ACHN (cell line): ENCODE data around the gene SLC12A7.
A peak's percentile ranks its signal among the peaks of the same experiment; 100 is the strongest.
"Not testable (repeated sequence)": the region's sequence is repeated elsewhere in the genome, so short reads cannot be mapped to it uniquely, and the experiment has no call there.

Experiments
- DNase-seq: peaks from one replicate; pipeline ENCODE4 v3.0.0-alpha.2; 2015
- in situ Hi-C: cut with HindIII; loops from 2 replicates; pipeline ENCODE4 v1.10.0; 2017; ENCODE audit warnings: low sequenced_read_pairs, low pct_ligation_motif_present, low pct_unique_long_range_greater_than_20kb

The SLC12A7 gene

DNA sequence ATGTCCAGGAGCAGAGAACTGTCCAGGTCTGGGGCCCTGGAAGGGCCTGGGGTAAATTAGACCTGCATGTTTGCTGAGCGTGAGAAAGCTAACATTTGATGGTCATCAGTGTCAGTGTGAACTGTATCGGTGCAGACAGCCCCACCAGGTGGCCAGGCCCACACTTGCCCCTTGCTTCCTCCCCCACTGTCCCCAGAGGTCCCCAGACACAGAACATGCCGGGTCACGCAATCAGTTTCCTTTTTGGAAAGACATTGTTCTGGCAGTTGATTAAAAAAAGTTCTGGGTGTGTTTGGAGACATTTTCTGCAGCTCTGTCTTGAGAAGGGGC, 101.7 kb downstream of the SLC12A7 start:
- DNase-seq, result no peak
- in situ Hi-C loops, result no loop called here

DNA sequence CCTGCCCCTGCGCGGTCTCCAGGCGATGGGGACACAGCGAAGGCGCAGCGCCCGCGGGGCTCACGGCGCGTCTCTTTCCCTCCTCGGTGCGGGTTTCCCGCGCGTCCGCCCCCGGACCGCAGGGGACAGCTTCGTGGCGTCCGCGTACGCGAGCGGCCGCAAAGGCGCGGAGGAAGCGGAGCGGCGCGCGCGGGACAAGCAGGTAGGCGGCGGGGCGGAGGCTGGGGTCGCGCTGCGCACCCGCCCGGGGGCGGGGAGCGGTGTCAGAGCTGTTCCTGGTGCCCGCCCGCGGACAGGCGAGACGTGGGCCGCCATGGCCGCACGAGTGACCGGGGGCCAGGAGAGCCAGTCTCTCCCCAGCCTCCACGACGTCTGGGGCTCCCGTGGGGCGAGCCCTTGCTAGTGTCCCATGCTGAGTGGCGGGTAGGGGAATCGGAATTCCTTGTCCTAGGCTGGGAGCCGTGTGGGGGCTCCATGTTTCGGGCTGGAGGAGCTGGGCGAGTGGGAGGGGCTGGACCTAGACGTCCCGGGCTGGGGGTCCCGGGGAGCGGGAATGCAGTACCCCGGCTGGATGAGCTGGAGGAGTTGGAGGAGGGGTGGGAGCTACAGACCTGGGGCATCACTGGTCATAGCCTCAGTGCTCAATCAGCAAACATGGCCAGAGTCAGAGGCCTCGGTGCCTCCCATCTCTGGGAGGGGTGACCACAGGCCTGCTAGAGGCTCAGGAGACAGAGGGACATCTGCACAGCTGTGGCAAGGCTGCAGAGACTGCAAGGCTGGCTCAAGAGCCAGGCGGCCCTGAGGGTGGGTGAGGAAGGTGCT, 102.3 kb downstream of the SLC12A7 start:
- no peak for DNase-seq
- in situ Hi-C loops, result no loop called here

- in situ Hi-C loops, result no loop called here
- peak; percentile 23 for DNase-seq
Observed at GRCh38 chr5:1008451-1009358, 103.2 kb downstream of the SLC12A7 start, which contains the start of gene NKD2. Gene NKD2, plus strand, starts transcription at chr5:1008802. Its CDS starts 256 bp downstream, at chr5:1009058.

DNA sequence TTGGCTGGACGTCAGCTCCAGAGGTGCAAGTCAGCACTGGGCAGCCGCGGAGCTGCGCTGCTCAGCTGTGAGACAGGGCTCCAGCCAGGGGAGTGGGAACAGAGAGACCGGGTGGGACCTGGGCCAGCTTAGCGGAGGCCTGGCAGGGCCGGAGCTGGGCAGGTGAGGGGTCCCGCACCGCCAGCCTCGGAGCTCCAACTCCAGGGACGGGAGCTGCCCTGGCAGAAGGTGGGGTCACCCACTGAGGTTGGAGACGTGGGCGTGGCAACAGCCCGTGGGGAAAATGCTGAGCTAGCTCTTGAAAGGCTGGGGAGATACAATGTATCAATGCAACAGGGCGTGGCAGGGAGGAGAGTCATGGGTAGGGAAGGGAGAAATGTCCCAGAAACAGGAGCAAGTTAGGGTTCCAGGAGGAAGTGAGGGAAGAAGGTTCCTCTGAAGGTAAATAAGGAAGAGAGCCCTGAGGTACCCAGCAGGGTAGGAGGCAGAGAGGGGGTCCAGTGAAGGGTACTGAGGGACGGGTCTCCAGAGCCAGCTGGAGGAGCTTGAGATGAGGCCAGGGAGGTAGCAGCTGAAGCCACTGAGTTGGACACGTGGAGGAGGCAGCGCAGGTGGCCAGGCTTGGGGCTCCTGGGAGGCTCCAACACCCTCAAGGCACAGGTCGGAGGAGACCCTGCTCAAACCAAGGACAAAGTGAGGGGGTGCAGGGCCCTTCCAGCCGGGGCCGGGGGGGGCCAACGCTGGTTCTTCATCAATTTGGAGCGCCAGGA, 104.0 kb downstream of the SLC12A7 start:
- no peak for DNase-seq
- in situ Hi-C loops, result no loop called here

GRCh38 chr5:1007221-1007680, 104.6 kb downstream of the SLC12A7 start:
- in situ Hi-C loops, result no loop called here
- no peak for DNase-seq

GRCh38 chr5:1006656-1007071, 105.2 kb downstream of the SLC12A7 start:
- in situ Hi-C loops, result no loop called here

DNA sequence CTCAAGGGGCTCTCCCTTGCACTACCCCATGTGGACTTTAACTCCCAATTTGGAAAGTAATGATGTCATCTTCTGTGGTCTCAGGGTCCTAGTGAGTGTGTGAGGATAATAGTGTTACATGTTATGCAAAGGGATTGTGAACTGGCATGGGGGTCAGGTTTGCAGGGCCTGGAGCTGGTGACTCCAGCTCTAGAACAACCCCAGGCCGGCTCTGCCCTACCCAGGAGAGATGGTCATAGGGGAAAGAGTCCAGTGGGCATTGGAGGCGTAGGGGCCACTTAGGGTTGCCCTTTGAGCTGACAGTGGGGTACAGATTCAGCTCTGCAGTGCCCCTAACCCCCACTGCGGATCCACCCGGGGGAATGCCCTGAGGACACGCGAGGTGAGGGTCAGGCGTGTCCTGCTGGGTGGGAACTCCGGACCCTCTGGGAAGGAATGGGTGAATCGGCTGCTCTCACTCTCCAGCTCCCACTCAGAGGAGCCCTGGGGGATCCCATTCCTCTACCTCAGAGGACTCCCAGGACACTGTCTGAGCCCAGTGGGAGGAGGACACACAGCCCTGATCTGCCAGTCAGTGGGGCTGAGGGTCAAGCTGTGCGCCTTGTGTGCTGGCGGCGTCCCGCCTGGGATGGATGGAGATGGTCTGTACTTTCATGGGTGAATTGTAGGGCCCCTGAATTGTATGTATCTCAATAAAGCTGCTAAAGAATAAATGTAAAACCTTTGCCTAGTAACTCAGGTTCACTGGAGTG, 105.8 kb downstream of the SLC12A7 start:
- no peak for DNase-seq
- in situ Hi-C loops, result no loop called here

More at GRCh38 chr5:1006656-1007071, 105.2 kb downstream of the SLC12A7 start:
- no peak for DNase-seq

DNA sequence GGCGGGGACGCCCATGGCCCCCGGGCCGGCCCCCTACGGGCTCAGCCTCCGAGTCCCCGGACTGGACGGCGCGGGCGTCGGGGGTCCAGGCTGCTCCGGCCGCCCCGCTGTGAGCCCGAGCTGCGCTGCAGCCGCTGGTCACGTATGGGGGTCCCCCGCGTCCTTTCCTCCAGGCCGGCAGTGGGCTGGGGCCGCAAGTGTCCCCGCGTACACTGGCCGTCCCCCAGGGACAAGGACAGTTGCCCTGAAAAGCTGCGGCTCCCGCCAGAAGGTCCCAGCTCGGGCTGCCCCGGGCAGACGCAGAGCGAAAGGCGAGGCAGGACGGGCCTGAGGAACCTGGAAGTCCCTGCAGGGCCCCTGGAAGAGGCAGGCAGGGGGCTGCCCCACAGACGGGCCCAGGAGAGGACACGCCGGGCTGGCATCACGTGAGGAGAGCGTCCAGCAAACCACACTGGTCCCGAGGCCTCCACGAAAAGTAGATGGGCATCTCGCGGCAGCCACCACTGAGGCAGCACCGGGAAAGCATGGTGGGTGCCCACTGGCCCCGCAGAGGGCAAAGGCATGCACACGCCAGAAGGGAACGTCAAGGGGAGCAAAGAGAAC, 106.5 kb downstream of the SLC12A7 start:
- no peak for DNase-seq
- in situ Hi-C loops, result no loop called here

DNA sequence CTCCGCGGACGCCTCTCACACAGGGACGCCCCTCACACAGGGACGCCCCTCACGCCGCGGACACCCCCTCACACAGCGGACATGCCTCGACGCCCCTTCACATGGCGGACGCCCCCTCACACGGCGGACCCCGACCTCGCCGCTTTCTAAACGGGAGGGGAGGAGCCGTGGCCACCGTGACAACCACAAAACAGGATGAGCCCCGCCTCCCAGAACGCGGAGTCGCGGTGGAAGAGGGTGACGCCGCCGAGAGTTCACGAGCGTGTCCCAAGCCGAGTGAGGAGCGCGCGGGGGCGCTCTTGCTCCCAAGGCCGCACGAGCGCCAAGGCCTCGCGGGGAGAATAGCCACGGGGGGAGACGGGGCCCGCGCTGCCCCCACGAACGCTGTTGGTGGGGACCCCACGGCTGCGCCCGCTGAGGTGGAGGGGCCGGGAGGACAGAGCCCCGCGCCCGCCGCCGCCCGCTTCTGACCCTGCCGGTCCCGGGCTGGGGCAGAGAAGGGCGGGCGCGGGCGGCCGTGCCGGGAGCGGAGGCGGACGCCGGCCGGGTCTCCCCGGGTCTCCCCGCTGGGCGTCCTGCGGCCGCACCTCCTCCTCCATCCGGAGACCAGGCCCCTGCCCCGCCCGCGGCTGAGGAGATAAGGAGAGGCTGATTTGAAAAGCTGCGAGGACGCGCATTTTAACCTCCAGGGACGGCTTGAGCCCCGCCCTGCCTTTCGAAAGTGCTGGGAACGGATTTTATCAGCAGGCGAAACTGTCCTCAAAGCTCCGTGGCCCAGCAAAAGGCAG, 107.2 kb downstream of the SLC12A7 start:
- in situ Hi-C loops, result no loop called here

DNA sequence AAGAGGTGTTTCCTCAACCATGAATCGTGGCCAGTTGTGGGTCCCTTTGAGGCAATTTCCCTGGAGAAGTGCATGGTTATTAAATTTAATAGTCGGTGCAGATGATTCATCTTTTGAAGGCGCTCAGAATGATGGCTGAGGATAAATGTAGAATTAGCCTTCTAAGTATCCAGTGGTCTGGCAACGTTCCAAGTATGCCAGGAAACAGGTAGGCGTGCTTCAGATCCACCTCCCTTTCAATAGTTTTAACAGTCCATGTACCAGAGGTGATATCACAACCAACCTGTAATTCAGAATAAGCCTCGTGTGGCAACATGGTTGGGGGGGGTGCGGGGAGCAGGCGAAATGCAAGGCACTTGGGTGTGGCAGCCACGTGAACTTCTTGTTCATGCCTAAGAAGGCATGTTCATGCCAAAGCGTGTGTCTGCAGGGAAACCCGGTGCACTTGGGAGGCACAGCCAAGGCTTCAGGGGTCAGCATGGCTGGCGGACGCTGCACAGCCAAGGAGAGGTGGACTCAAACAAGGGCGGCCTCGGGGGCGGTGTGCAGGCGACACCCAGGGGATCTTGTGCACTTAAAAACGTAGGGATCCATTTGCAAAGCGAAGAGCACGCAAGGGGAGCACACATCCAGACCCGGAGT, 108.4 kb downstream of the SLC12A7 start:
- DNase-seq, result no peak
- in situ Hi-C loops, result no loop called here

More for the DNA sequence above, 107.2 kb downstream of the SLC12A7 start:
- peak; percentile 22 for DNase-seq

- in situ Hi-C loops, result no loop called here
- DNase-seq, result no peak
Observed at GRCh38 chr5:1002836-1003235, 109.0 kb downstream of the SLC12A7 start.

DNA sequence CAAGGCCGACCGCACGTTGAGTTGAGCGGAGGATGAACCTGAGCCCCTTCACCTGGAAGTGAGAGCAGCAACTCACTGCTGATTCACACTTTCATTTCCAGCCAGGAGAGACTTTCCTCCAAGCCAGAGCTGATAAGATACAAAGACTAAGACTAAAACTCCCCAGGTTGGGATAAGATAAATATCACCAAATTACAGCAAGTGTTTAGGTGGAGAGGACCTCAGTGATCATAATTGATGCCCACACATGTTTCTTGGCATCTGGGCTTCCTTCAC, 109.7 kb downstream of the SLC12A7 start:
- in situ Hi-C loops, result no loop called here
- DNase-seq, result no peak

DNA sequence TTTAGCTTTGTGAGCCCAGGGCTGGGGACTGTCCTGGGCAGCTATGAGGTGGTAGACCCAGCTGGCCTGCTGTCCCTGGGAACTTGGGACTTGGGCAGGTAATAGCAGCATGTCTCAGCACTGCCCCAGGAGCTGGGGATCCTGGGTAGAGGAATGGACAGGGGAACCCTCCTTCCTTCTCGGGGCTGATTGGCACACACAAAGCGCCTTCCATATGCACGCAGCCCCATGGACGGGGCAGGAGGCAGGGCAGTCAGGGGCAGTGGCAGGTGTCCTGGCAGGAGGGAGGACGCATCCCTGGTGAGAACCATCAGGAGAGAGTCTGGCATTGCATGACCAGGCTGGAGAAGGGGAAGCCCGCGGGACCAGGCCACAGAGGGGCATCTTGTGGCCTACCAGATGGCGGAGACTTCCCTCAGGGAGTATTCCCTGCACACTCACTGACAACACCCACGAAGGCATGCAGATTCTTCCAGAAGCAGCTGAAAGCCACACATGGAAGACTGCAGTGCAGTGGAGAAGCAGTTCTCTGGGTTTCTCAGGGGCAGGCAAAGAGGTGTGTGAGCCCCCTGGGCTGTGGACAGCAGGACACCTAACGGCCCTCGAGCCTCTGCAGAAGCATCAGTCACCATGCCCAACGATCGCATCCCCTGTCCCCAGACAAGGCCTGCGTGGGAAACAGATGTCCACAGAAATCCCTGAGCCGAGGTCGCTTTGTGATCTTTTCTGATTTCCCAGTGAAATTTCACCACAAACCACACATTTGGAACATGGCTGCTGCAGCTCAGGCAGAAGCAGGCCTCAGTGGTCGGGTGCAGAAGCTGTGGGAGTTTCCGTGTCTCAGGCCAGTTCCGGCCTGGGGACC, 110.2 kb downstream of the SLC12A7 start:
- DNase-seq, result no peak
- in situ Hi-C loops, result no loop called here

DNA sequence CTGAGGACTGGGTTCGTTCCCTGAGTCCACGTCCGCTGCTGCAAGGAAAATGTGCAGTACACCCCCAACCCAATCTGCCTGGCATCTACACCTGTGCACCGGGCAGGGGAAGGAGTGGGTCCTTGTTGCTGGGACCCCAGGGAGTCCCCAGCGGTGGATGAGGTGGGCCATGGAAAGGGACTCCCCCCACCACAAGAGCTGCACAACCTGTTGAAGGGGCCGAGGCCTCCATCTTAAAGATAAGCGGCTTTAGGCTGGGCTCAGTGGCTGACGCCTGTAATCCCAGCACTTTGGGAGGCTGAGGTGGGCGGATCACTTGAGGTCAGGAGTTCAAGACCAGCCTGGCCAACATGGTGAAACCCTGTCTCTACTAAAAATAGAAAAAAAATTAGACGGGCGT, 111.0 kb downstream of the SLC12A7 start:
- in situ Hi-C loops, DNase-seq: not testable (repeated sequence)
